H9 (cell line): Measurements from ENCODE around the gene UBE2Q1. TPM values are rescaled to one million over a fixed set of nuclear protein-coding genes. Genes with fewer than 3 reads are reported as not detected.

Source experiments
- DNase-seq: peaks from one replicate; pipeline ENCODE4 v3.0.0-alpha.2; 2017
- H2AFZ ChIP-seq: one replicate; pipeline ENCODE4 v1.6.1; 2013; ENCODE audit warnings: mild to moderate bottlenecking, low read length, control low read depth, moderate library complexity
- H2AK5ac ChIP-seq: 2 replicates; pipeline ENCODE4 v1.6.1; 2013; ENCODE audit warnings: low read length, control low read depth, mixed read lengths; ENCODE audit not compliant: insufficient read length
- H2BK120ac ChIP-seq: one replicate; pipeline ENCODE4 v1.6.1; 2013; ENCODE audit warnings: low read depth, mild to moderate bottlenecking, low read length, control low read depth, inconsistent platforms; ENCODE audit not compliant: poor library complexity, severe bottlenecking
- H2BK12ac ChIP-seq: 2 replicates; pipeline ENCODE4 v1.6.1; 2013; ENCODE audit warnings: low read length, control low read depth, mixed read lengths, low read depth; ENCODE audit not compliant: insufficient read length
- H2BK15ac ChIP-seq: 2 replicates; pipeline ENCODE4 v1.6.1; 2013; ENCODE audit warnings: low read depth, low read length, control low read depth
- H2BK20ac ChIP-seq: one replicate; pipeline ENCODE4 v1.6.1; 2013; ENCODE audit warnings: low read depth, mild to moderate bottlenecking, low read length, control low read depth, inconsistent platforms; ENCODE audit not compliant: poor library complexity, severe bottlenecking
- H2BK5ac ChIP-seq: 2 replicates; pipeline ENCODE4 v1.6.1; 2013; ENCODE audit warnings: low read length, control low read depth, mixed read lengths; ENCODE audit not compliant: insufficient read length
- H3K14ac ChIP-seq: 2 replicates; pipeline ENCODE4 v1.6.1; 2013; ENCODE audit warnings: low read length, control low read depth; ENCODE audit not compliant: insufficient read depth
- H3K18ac ChIP-seq: 2 replicates; pipeline ENCODE4 v1.6.1; 2013; ENCODE audit warnings: low read depth, mild to moderate bottlenecking, mixed read lengths, low read length, control low read depth; ENCODE audit not compliant: insufficient read length
- H3K23ac ChIP-seq: 2 replicates; pipeline ENCODE4 v1.6.1; 2013; ENCODE audit warnings: low read length, control low read depth, mixed read lengths, low read depth; ENCODE audit not compliant: insufficient read length
- H3K23me2 ChIP-seq: 2 replicates; pipeline ENCODE4 v1.6.1; 2013; ENCODE audit warnings: low read depth, mild to moderate bottlenecking, mixed read lengths, low read length, control low read depth; ENCODE audit not compliant: insufficient read length, poor library complexity, severe bottlenecking
- H3K27ac ChIP-seq: 2 replicates; pipeline ENCODE4 v1.5.1; 2013; ENCODE audit warnings: low read length, control low read depth, mixed read lengths, low read depth; ENCODE audit not compliant: insufficient read length
- H3K27me3 ChIP-seq: 2 replicates; pipeline ENCODE4 v1.6.1; 2013; ENCODE audit warnings: low read length, control low read depth, inconsistent platforms; ENCODE audit not compliant: insufficient read depth
- H3K4ac ChIP-seq: 2 replicates; pipeline ENCODE4 v1.6.1; 2013; ENCODE audit warnings: low read depth, mild to moderate bottlenecking, control low read depth, inconsistent platforms, low read length, moderate library complexity
- H3K4me1 ChIP-seq: 2 replicates; pipeline ENCODE4 v1.6.1; 2013; ENCODE audit warnings: low read length, control low read depth, inconsistent platforms; ENCODE audit not compliant: insufficient read depth
- H3K4me2 ChIP-seq: 2 replicates; pipeline ENCODE4 v1.6.1; 2013; ENCODE audit warnings: low read length, control low read depth, mixed read lengths; ENCODE audit not compliant: insufficient read length, insufficient read depth
- H3K56ac ChIP-seq: 2 replicates; pipeline ENCODE4 v1.6.1; 2013; ENCODE audit warnings: low read depth, mild to moderate bottlenecking, mixed read lengths, low read length, control low read depth; ENCODE audit not compliant: insufficient read length
- H3K79me1 ChIP-seq: 2 replicates; pipeline ENCODE4 v1.6.1; 2013; ENCODE audit warnings: low read depth, mild to moderate bottlenecking, moderate library complexity, low read length, control low read depth, inconsistent platforms; ENCODE audit not compliant: insufficient read depth, poor library complexity, severe bottlenecking
- H3K79me2 ChIP-seq: 2 replicates; pipeline ENCODE4 v1.6.1; 2013; ENCODE audit warnings: low read length, control low read depth, inconsistent platforms; ENCODE audit not compliant: insufficient read depth
- H3K9ac ChIP-seq: 2 replicates; pipeline ENCODE4 v1.6.1; 2013; ENCODE audit warnings: low read length, control low read depth, mixed read lengths; ENCODE audit not compliant: insufficient read length; ENCODE audit errors: extremely low read depth
- H3K9me3 ChIP-seq: one replicate; pipeline ENCODE4 v1.6.1; 2013; ENCODE audit warnings: low read depth, low read length, inconsistent platforms; ENCODE audit not compliant: control insufficient read depth
- H3T11ph ChIP-seq: one replicate; pipeline ENCODE4 v1.6.1; 2013; ENCODE audit warnings: mild to moderate bottlenecking, low read length, control low read depth, inconsistent platforms
- H4K20me1 ChIP-seq: one replicate; pipeline ENCODE4 v1.6.1; 2013; ENCODE audit not compliant: control insufficient read depth, insufficient read length, insufficient read depth
- H4K5ac ChIP-seq: 2 replicates; pipeline ENCODE4 v1.6.1; 2013; ENCODE audit warnings: low read depth, mild to moderate bottlenecking, mixed read lengths, low read length, control low read depth; ENCODE audit not compliant: insufficient read length
- H4K8ac ChIP-seq: replicated peaks from 2 replicates; pipeline ENCODE4 v1.6.1; 2013; ENCODE audit warnings: low read length, control low read depth, mixed read lengths, low read depth; ENCODE audit not compliant: insufficient read length
- H4K91ac ChIP-seq: 2 replicates; pipeline ENCODE4 v1.6.1; 2013; ENCODE audit warnings: low read depth, mild to moderate bottlenecking, moderate library complexity, mixed read lengths, low read length, control low read depth; ENCODE audit not compliant: insufficient read length
- H3K27ac Mint-ChIP-seq, 3 experiments: 2 replicates in 2 of 3; 3 replicates in 1 of 3; pipeline ENCODE4 v1.8.0; 2020 to 2021; ENCODE audit warnings: mixed read lengths in 3 of 3, mild to moderate bottlenecking in 1 of 3, moderate library complexity in 1 of 3
- H3K27me3 Mint-ChIP-seq: 2 replicates; pipeline ENCODE4 v1.8.0; 2021; ENCODE audit warnings: low read depth, mild to moderate bottlenecking, moderate library complexity, mixed read lengths
- H3K36me3 Mint-ChIP-seq, 3 experiments: 2 replicates in 2 of 3; 3 replicates in 1 of 3; pipeline ENCODE4 v1.8.0; 2020 to 2021; ENCODE audit warnings: low read depth in 3 of 3, mixed read lengths in 3 of 3; ENCODE audit not compliant: insufficient read depth in 1 of 3
- H3K4me1 Mint-ChIP-seq, 2 experiments: 2 replicates each; pipeline ENCODE4 v1.8.0; 2020; ENCODE audit warnings: mixed read lengths in 2 of 2
- H3K4me3 Mint-ChIP-seq, 2 experiments: 2 replicates in 1 of 2; 3 replicates in 1 of 2; pipeline ENCODE4 v1.8.0; 2020 to 2021; ENCODE audit warnings: mild to moderate bottlenecking in 2 of 2, mixed read lengths in 2 of 2, moderate library complexity in 1 of 2
- H3K9me3 Mint-ChIP-seq, 2 experiments: 2 replicates in 1 of 2; 3 replicates in 1 of 2; pipeline ENCODE4 v1.8.0; 2020; ENCODE audit warnings: mild to moderate bottlenecking in 2 of 2, mixed read lengths in 2 of 2, moderate library complexity in 1 of 2
- WGBS: extraction: QIAGEN DNeasy Blood & Tissue Kit; methylation state at CpG from one replicate; pipeline ENCODE4 v1.1.7; 2013; ENCODE audit warnings: missing lambda C conversion rate, low lambda C conversion rate, mixed read lengths; ENCODE audit not compliant: insufficient read length; ENCODE audit errors: extremely low coverage; 5-methylcytosine and 5-hydroxymethylcytosine counted together
- total RNA-seq: library from RNA; stranded (reverse); gene quantifications from 2 replicates; pipeline ENCODE4 v1.2.1, GENCODE V29; 2021
- TF ChIP-seq, protein P1 (sequence below): fragments of 200-600 bp; sonication (generic); conservative IDR thresholded peaks from 3 replicates; pipeline ENCODE4 v1.8.0; 2021; ENCODE audit warnings: antibody characterized with exemption, mild to moderate bottlenecking

The UBE2Q1 gene
- total RNA-seq, 1 experiment from 2014 or later: 108 TPM

DNA sequence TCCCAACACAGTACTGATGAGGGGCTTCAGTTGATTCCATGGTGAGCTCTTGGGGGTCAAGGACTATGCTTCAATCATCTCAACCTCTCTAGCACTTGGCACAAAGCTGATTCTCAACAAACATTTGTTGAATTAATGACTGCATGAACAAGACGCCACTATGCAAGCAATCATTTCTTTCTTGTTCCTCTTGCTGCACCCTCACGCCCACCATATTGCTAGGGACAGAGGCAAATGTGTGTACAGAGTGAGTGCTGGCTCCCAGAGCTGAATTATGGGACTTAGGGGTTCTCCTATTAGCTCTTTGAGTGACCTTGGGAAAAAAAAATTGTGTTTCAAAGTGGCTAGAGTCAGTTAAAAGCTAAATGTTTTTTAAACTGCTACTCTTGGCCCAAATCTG is 47.1 kb upstream of the UBE2Q1 start:
- Histone ChIP-seq H2BK120ac (no peak overlapping the region), H3K9ac (no peak overlapping the region), H3K9me3 (no peaks in the 10 kb centered on the region), H2BK15ac (no peak overlapping the region), H2BK12ac (no peak overlapping the region), H3K27me3 (no peaks in the 10 kb centered on the region), H3T11ph (no peak overlapping the region), H2AK5ac (no peak overlapping the region), H2BK5ac (no peak overlapping the region), H3K27ac (no peak overlapping the region), H4K20me1 (peaks cover 2% of the 10 kb centered on the region), H3K23ac (no peak overlapping the region), H2AFZ (no peak overlapping the region), H3K56ac (no peak overlapping the region), H4K5ac (no peak overlapping the region), H3K79me2 (peaks cover 53% of the 10 kb centered on the region; the same call in 1 of the 2 replicates), H3K79me1 (peaks cover 12% of the 10 kb centered on the region), H3K18ac (no peak overlapping the region), H3K14ac (no peak overlapping the region), H4K8ac (no peak overlapping the region), H3K4ac (no peak overlapping the region), H2BK20ac (no peak overlapping the region), H3K4me1 (peaks cover 7% of the 10 kb centered on the region; the same call in 1 of the 2 replicates), H3K23me2 (peaks cover 12% of the 10 kb centered on the region), H4K91ac (no peak overlapping the region), H3K4me2 (no peak overlapping the region)
- no peaks in the 10 kb centered on the region for H3K9me3 Mint-ChIP-seq
- H3K4me3 Mint-ChIP-seq: 0 out of 5 replicates have a peak overlapping the region, but pooled peaks of 1 of the 2 experiments have one; percentile 18
- TF ChIP-seq, protein P1, sequence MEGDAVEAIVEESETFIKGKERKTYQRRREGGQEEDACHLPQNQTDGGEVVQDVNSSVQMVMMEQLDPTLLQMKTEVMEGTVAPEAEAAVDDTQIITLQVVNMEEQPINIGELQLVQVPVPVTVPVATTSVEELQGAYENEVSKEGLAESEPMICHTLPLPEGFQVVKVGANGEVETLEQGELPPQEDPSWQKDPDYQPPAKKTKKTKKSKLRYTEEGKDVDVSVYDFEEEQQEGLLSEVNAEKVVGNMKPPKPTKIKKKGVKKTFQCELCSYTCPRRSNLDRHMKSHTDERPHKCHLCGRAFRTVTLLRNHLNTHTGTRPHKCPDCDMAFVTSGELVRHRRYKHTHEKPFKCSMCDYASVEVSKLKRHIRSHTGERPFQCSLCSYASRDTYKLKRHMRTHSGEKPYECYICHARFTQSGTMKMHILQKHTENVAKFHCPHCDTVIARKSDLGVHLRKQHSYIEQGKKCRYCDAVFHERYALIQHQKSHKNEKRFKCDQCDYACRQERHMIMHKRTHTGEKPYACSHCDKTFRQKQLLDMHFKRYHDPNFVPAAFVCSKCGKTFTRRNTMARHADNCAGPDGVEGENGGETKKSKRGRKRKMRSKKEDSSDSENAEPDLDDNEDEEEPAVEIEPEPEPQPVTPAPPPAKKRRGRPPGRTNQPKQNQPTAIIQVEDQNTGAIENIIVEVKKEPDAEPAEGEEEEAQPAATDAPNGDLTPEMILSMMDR: no peak
- no peak for DNase-seq
- H3K27me3 Mint-ChIP-seq: no peaks in the 10 kb centered on the region; the same call in 1 of the 2 replicates
- H3K36me3 Mint-ChIP-seq: peaks cover 31 to 36% (median 35%) of the 10 kb centered on the region in 3 experiments
- WGBS: no CpG with 5 or more reads among the region's 2 CpGs
- peaks cover 51 to 52% of the 10 kb centered on the region in 2 experiments for H3K4me1 Mint-ChIP-seq
- peak overlapping the region in 1 of 3 experiments; percentile 32; a peak in 2 of 7 replicates for H3K27ac Mint-ChIP-seq
